Activated naive CD4-positive, alpha-beta T cell treated with anti-CD3 and anti-CD28 coated beads, Interleukin-2, amount 50 U/mL, for 72 hours (primary cell): ENCODE measurements around the gene KCNIP1. TPM values are rescaled to one million over a fixed set of nuclear protein-coding genes. Genes with fewer than 3 reads are reported as not detected.
"Not testable (repeated sequence)": the region's sequence is repeated elsewhere in the genome, so short reads cannot be mapped to it uniquely, and the experiment has no call there.

Experiments
- ATAC-seq, 2 donors: fragments of 150-1000 bp; cut with Tn5 transposase; 2 replicates each; pipeline ENCODE4 v1.10.0; 2021; ENCODE audit warnings: mild to moderate bottlenecking in 2 of 2, moderate library complexity in 2 of 2
- DNase-seq, 2 donors: peaks; one replicate each; pipeline ENCODE4 v3.0.0; 2021 to 2022; ENCODE audit warnings: low spot score in 2 of 2
- H3K27ac Mint-ChIP-seq, 2 donors: one replicate each; pipeline ENCODE4 v1.8.0; 2022; ENCODE audit warnings: mild to moderate bottlenecking in 2 of 2, mixed read lengths in 2 of 2
- H3K36me3 Mint-ChIP-seq, 2 donors: one replicate each; pipeline ENCODE4 v1.8.0; 2022; ENCODE audit warnings: mixed read lengths in 2 of 2
- H3K9me3 Mint-ChIP-seq, 2 donors: one replicate each; pipeline ENCODE4 v1.8.0; 2022; ENCODE audit warnings: mixed read lengths in 2 of 2
- total RNA-seq, 2 donors: library from RNA; stranded (reverse); gene quantifications; one replicate each; pipeline ENCODE4 v1.2.3, GENCODE V29; 2022

Gene KCNIP1
- total RNA-seq, 2 donors from 2014 or later, result not detected

DNA sequence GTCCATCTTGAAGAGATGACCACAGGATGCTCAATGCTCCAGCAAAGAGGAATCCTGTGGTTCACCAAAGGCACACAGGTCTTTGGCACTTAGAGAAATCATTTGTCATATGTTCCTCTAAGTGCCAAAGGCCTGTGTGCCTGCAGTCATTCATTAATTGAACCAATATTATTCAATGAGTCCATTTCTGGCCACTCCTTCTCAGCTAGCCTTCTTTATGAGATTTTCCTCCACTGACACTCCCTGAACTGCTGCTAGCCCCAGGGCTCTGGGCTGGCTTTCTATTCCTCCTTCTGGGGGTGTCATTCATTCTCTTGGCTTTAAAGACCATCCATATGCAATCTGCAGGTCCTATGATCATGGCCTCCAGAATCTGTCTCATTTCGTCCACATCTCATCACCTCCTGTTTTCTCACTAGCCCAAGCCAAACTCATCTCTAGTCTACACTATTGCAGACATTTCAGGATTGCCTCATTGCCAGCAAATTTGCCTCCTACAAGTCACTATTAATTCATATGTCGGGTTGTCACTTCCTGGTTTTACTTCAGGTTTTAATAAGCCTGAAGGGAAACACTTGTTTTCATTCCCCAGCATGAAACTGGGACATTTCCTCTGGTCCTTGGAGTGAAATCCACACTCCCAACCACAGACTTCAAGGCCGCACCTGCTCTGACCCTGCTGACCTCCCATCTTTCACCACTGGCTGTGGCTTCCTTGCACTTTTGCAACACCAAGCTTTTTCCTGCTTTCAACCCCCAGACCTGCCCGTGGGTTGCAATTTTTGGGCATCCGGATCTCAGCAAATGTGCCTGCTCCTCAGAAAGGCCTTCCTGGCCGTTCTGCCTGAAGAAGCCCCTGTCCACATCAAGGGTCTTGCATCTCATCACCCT lies 35.1 kb downstream of the KCNIP1 start:
- no peak overlapping the region for H3K27ac Mint-ChIP-seq
- ATAC-seq (no peak), DNase-seq (no peak)
- H3K36me3 Mint-ChIP-seq, result no peaks in the 10 kb centered on the region
- H3K9me3 Mint-ChIP-seq, result no peaks in the 10 kb centered on the region

DNA sequence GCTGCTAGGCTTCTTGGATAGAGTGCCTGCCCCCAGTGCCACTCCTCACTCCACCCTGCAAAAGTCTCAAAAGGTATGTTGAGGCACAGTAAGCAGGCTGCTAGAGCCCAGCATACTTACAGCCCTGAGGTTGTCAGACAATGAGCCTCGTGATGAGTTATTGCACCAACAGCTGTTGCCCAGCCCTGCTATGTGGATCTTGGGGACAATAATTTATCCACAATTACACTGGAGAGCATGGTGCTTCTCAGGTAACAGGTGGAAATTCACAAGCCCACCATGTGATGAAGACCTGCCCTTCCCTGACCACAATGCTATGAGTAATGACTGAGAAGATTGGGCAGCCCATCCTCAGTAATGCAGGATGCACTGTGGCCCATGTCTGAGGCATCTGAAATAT lies 36.5 kb downstream of the KCNIP1 start:
- no peak for ATAC-seq
- Mint-ChIP-seq H3K9me3 (peaks cover 0 to 2% of the 10 kb centered on the region in 2 donors), H3K36me3 (peaks cover 0 to 1% of the 10 kb centered on the region in 2 donors), H3K27ac (no peak overlapping the region)
- no peak for DNase-seq

DNA sequence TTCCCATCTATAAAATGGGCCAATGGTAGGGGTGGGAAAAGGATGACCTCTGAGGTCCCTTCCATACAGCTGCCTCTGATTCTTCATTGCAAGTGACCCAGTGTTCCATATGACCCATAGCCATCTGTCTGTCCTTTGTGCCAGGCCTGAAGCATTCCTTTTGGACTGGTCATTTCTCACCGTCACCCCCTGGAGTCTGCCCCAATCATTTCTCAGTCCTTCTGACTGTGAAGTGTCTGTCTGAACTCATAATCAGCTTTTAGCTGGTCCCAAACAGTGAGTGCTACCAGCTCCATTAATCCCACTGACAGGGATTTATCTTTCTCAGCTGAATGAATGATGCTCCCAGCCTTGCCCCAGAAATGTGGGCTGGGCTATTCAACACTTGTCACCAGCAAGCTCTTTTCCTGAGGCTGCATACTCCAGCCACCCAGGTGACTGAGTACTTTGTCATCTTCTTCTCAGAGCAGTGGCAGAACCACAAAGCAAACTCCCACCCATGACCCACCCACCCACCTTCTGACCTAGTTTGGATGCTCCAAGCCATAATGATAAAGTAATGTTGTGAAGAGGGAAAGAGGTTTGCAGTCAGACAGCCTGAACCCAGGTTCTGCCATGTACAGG lies 37.4 kb downstream of the KCNIP1 start:
- Mint-ChIP-seq H3K36me3 (peaks cover 5 to 11% of the 10 kb centered on the region in 2 donors), H3K9me3 (peaks cover 5 to 9% of the 10 kb centered on the region in 2 donors), H3K27ac (no peak overlapping the region)
- DNase-seq (no peak), ATAC-seq (no peak)

DNA sequence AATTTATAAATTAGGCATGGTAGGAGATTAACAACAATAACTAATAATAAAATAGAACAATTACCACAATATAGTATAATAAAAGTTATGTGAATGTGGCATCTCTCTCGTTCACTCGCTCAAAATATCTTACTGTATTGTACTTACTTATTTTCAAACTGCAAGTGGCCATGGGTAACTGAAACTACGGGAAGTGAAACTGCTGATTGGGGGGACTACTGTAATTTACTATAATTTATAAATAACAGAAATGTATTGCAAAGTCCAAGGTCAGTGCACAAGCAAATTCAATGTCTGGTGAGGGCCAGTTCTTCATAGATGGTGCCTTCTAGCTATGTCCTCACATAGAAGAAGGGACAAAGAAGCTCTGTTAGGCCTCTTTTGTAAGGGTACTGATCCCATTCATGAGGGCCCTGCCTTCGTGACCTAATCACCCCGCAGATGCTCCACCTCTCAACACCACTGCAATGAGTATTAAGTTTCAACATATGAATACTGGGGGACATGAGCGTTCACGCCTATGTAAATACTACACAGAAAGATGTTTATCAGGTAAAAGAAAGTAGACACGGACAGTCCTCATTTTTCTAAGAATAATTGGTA lies 39.0 kb downstream of the KCNIP1 start:
- Mint-ChIP-seq H3K9me3 (peaks cover 5 to 9% of the 10 kb centered on the region in 2 donors), H3K27ac (no peak overlapping the region), H3K36me3 (peaks cover 5 to 12% of the 10 kb centered on the region in 2 donors)
- ATAC-seq (no peak), DNase-seq (no peak)

DNA sequence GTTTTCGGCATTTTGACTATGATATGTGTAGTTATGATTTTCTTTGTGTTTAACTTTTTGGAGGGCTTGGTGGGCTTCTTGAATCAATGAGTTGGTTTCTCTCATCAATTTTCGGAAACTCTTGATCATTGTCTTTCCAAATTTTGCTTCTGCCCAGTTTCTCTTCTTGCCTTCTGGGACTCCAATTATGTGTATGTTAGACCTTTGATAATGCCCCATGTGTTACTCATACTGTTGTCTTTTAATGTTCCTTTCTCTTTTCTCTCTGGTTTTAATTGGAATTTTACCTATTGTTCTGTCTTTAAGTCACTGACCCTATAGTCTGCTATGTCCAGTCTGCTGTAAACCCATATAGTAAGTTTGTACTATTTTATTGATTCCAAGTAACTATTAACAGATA lies 41.5 kb downstream of the KCNIP1 start:
- peaks cover 5 to 12% of the 10 kb centered on the region in 2 donors for H3K36me3 Mint-ChIP-seq
- H3K9me3 Mint-ChIP-seq, result peaks cover 5 to 9% of the 10 kb centered on the region in 2 donors
- H3K27ac Mint-ChIP-seq, result no peak overlapping the region
- DNase-seq (no peak), ATAC-seq (no peak)

DNA sequence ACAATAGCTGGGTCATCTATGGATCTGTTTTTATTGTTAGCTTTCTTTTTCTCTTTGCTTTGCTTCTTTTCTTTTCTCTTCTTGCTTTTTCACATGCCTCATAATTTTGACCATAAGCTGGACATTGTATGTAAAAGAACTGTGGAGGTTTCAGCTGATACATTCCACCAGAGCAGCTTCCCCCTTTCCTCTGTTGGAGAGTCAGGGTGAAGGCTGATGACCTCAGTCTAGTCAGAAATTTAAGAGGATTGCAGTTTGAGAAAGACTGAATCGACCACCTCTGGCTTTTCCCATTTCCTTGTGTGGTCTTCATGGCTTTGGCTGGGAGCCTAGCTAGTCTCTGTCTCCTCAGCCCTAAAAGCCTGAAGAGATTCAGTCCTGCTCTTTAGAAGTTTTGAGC lies 42.0 kb downstream of the KCNIP1 start:
- H3K9me3 Mint-ChIP-seq, result peaks cover 5 to 9% of the 10 kb centered on the region in 2 donors
- DNase-seq (no peak), ATAC-seq (no peak)

DNA sequence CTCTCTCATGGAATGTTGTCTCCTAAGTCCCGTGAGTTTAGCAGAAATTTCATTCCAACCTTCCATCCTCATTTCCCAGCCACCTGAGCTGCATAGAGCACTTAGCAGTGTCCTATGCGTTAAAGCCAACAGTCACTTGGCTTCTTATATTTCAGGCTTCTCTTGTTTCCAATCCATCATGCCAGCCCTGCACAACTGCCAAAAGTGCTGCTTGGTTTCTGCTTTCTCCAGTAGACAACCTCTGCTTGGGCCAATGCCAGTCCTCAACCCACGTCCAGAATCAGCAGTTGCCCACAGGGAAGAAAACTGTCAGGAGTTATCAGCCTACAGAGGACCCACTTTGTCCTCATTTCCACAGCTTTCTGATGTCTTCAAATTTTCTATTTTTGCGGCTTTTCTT lies 42.5 kb downstream of the KCNIP1 start:
- Mint-ChIP-seq H3K9me3 (peaks cover 5 to 9% of the 10 kb centered on the region in 2 donors), H3K36me3 (peaks cover 5 to 12% of the 10 kb centered on the region in 2 donors), H3K27ac (no peak overlapping the region)
- ATAC-seq (no peak), DNase-seq (no peak)

More for the DNA sequence above, 42.0 kb downstream of the KCNIP1 start:
- Mint-ChIP-seq H3K36me3 (peaks cover 5 to 12% of the 10 kb centered on the region in 2 donors), H3K27ac (no peak overlapping the region)

DNA sequence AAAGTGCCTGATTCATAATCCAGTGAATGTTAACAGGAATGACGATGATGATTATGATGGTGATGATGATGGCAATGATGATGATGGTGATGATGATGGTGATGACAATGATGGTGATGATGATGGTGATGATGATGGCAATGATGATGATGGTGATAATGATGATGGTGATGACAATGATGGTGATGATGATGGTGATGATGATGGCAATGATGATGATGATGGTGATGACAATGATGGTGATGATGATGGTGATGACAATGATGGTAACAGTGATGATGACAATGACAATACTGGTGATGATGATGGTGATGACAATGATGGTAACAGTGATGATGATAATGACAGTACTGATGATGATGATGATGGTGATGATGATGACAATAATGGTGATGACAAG lies 46.6 kb downstream of the KCNIP1 start:
- not testable (repeated sequence) for H3K27ac Mint-ChIP-seq, DNase-seq, H3K9me3 Mint-ChIP-seq, ATAC-seq, H3K36me3 Mint-ChIP-seq

DNA sequence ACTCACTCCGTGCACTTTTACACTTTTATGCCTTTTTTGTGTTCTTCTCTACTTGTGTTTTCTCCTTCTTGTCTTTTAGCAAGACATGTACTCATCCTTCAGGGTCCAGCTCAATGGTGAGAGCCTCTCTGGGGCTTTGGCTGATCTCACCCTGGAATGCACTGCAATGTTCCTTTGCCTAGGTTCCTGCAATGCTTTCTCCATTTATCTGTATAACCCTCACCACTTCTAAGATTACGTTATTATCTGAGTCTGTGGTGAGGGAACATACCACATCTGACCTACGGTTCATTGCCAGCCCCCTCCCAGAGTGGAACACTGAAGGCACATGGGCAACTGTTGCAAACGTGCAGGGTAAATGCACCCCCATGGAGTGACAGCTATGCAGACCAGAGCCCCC lies 47.3 kb downstream of the KCNIP1 start:
- ATAC-seq, result no peak

DNA sequence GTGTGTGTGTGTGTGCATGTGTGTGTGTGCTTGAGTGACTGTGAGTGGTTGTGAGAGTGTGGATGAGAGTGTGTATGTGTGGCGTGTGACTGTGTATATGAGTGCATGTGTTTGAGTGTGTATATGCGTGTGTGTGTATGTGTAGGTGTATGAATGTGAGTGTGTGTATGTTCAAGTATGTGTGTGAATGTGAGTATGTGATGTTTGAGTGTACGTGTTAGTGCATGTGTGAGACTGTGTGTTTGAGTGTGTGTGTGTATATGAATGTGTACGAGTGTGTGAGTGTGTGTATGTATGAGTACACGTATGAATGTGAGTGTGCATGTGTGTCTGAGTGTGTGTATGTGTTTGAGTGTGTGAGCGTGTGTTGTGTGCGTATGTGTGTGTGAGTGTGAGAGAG lies 47.8 kb downstream of the KCNIP1 start:
- Mint-ChIP-seq H3K9me3 (no peaks in the 10 kb centered on the region), H3K36me3 (no peaks in the 10 kb centered on the region), H3K27ac (no peak overlapping the region)
- no peak for ATAC-seq
- DNase-seq, result no peak

More for the DNA sequence above, 47.3 kb downstream of the KCNIP1 start:
- no peak for DNase-seq
- no peak overlapping the region for H3K27ac Mint-ChIP-seq
- no peaks in the 10 kb centered on the region for H3K9me3 Mint-ChIP-seq
- H3K36me3 Mint-ChIP-seq, result peaks cover under 1 to 2% of the 10 kb centered on the region in 2 donors

DNA sequence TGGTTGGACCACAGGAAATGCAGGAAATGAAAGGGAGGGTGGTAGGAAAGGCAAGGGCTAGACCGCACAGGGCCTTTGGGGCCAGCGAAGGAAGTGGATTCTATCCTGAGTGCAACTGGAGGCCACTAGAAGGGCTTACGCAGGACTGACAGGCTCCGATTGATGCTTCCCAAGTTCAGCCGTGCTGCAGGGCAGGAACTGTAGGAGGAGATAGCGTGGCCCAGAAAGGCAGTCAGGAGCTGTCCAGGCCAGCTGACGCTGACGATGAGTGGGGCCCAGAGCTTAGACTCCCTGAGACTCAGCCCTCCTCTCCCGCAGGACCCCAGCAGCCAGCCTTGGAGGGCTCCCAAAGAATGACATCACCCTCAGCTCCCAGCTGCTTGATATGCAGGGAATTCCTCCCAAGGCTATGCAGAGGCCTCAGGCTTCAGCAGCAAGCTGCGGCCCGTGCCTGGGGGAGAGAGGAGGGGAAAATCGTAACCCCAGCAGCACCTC lies 48.8 kb downstream of the KCNIP1 start:
- Mint-ChIP-seq H3K9me3 (no peaks in the 10 kb centered on the region), H3K27ac (no peak overlapping the region), H3K36me3 (no peaks in the 10 kb centered on the region)
- DNase-seq (no peak), ATAC-seq (no peak)

DNA sequence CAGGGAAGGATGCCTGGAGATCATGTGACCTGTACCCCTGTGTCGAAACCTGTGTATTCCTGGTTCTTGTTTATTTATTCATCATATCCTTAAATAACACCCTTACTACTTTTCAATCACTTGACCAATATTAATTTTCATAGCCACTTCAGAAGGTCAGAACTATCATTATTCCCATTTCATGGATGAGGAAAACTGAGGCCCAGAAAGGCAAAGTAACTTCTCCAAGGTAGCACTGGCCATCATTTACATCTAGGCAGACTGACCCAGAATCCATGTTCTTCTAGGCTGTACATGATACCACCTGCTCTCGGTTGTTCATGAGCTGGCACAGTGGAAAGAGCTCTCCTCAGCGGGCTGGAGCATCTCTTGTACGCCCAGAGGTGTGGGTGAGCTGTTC lies 49.4 kb downstream of the KCNIP1 start:
- DNase-seq (no peak), ATAC-seq (no peak)
- Mint-ChIP-seq H3K36me3 (no peaks in the 10 kb centered on the region), H3K9me3 (no peaks in the 10 kb centered on the region), H3K27ac (no peak overlapping the region)

DNA sequence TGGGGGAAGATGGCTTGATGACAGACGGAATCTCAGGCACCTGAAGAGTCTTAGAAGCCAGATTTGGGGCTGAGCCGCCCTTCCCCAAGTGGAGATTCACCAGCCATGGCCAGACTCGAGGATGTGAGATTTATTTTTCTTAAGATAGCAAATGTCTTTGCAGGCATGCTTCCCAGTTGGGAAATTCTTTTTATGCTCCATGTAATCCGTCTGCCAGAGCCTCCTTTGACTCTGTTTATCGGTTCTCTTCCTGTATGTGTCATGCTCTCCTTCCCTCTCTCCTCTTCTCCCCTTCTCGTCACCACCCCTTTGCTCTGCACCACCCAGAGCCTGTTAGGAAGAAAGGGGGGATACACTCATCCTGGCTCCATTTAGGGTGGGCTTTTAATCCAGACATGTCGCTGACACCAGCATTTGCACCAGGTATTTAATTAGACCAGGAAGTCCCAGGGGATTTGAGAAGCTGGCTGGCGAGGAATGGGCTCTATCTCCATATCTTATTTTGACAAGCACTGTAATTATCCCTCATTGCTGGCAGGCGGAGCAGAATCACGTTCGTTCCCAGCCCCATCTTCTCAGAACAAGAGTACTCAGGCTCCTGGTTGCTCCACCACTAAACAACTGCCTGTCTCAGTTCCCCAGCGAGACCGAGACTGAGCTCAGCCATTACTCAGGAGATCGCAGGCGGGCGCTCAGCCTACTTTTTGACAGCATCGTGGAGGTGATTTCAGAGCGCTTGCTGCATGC lies 50.9 kb downstream of the KCNIP1 start:
- no peak overlapping the region for H3K27ac Mint-ChIP-seq
- H3K9me3 Mint-ChIP-seq, result no peaks in the 10 kb centered on the region
- ATAC-seq (no peak), DNase-seq (no peak)
- H3K36me3 Mint-ChIP-seq, result no peaks in the 10 kb centered on the region

DNA sequence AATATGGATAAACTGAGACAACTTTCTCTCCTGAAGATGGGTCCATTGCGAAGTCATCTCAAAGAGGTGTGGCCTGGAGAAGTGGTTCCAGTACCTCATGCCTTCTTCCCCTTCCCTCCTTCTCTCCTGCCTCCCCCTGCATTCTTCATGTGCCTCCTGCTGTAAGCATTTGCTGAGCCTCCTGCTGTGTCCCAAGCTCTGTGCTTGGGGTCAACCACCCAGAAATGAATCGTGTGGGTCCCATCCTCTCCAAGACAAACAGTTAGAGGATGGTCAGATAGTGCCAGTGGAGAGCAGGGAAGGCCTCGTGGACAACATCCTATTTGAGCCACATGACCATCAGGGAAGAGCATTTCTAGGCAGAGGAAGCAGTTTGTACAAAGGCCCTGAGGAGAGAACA lies 53.5 kb downstream of the KCNIP1 start:
- Mint-ChIP-seq H3K36me3 (no peaks in the 10 kb centered on the region), H3K27ac (no peak overlapping the region), H3K9me3 (no peaks in the 10 kb centered on the region)
- DNase-seq (no peak), ATAC-seq (no peak)

DNA sequence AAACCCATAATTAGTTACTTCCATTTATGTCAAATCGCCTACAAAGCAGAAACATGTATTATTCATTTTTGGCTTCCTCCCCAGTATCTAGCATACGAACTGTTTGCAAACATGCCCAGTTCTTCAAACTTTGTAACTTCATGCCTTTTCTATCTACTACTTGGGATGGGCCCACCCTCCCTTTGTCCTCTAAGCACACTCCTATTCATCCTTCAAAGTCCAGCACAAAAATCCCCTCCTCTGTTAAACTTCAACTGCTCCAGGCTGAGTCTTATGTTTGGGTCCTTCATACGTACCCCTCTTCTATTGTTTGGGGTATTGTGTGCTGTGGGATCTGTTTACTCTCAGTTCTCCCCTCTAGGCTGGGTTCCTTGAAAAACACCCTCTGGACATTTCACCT lies 55.5 kb downstream of the KCNIP1 start:
- no peaks in the 10 kb centered on the region for H3K9me3 Mint-ChIP-seq
- no peaks in the 10 kb centered on the region for H3K36me3 Mint-ChIP-seq
- no peak for ATAC-seq
- DNase-seq, result no peak
- H3K27ac Mint-ChIP-seq, result no peak overlapping the region

DNA sequence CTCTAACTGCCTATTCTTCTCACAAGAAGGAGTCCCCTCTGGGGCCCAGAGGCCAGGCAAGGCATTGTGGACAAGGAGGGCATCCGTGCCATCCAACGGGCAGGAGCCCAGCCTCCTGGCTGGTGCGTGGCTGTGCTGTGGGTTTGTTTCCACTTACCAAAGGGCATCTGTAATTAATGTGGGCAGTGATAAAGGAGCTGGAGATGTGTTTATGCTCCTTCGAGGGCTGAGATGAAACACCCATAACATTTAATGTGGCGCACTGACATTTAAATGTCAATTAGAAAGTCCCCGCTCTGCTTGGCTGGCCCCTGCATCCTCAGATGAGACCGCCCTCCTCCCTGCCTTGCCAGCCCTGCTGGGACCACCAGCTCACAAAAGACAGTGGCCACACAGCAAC lies 57.1 kb downstream of the KCNIP1 start:
- no peaks in the 10 kb centered on the region for H3K9me3 Mint-ChIP-seq
- H3K27ac Mint-ChIP-seq, result no peak overlapping the region
- DNase-seq (no peak), ATAC-seq (no peak)
- no peaks in the 10 kb centered on the region for H3K36me3 Mint-ChIP-seq
